GM18907 (cell line): ENCODE results near the gene ANKRD11.

ENCODE experiments used
- ATAC-seq: cut with Tn5 transposase; IDR thresholded peaks from one replicate; pipeline ENCODE4 v1.9.1; 2021; ENCODE audit warnings: mild to moderate bottlenecking, moderate library complexity; ENCODE audit not compliant: unreplicated experiment

Gene ANKRD11

GRCh38 chr16:89507214-89507833 is 17.0 kb upstream of the ANKRD11 start:
- ATAC-seq = no peak

GRCh38 chr16:89506791-89507191 is 16.4 kb upstream of the ANKRD11 start:
- no peak for ATAC-seq

DNA sequence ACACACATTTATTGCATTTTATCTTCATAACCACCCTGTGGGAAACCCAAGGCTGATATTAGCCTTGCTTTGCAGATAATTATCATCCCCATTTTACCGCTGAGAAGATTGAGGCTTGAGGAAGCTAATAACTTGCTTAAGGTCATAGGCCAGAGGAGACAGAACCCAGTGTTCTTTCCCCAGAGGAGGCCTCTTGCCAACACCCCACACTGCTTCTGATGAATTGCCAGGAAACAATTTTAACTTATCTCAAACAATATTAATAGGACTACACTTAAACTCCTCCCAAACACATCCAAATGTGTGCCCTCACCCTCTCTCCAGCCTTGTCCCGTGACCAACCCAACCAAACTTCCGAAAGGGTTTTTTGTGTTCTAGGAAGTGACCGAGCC is 15.7 kb upstream of the ANKRD11 start:
- ATAC-seq = no peak

- peak; percentile 41 for ATAC-seq
Measured at GRCh38 chr16:89505204-89506112, 15.1 kb upstream of the ANKRD11 start.

- ATAC-seq = no peak
Measured at GRCh38 chr16:89504091-89504490, 13.7 kb upstream of the ANKRD11 start.

DNA sequence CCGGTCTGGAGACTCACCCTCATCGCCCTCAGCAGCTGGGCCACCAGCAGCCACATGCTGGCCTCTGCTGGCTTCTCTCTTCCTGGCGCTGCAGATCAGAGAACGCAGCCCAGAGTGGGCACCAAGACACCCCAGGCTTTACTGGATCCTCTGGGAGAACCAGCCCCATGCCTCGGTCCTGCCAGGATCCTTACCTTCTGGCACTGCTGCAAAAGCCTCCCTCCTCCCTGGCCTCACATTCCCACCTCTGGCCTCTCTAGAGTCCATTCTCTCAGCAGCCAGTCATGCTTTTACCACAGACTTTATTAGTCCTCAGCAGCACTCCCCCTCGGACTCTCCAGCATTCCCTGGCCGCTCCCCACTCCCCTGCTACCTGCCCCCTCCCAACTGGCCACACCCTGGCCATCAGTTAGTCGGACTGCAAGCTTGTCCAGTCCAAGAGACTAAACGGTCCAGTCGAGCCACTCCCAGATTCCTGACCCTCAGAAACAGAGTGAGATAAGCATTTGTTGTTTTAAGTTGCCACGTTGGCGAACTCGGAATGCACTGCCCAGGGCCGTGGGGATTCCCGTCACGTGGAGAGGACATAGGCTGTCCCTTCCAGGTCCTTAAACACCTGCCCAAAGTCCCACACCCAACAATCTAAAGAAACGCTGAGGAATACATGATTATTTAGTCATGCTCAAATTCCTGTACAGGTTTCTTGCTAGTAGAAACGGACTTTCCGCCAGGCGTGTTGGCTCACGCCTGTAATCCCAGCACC is 11.9 kb upstream of the ANKRD11 start:
- no peak for ATAC-seq

DNA sequence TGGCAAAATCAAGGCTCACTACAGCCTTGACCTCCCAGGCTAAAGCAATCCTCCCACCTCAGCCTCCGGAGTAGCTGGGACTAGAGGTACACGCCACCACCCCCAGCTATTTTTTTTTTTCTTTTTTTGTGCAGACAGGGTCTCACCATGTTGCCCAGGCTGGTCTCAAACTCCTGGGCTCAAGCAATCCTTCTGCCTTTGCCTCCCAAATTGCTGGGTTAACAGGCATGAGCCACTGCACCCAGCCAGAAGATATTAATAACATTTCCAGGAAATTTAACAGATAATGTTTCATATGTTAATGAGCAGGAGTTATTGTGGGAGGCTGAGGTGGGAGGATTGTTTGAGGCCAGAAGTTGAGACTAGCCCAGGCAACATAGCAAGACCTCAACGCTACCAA is 9.4 kb upstream of the ANKRD11 start:
- ATAC-seq = no peak

- ATAC-seq = no peak
Measured at GRCh38 chr16:89498839-89499238, 8.5 kb upstream of the ANKRD11 start.

GRCh38 chr16:89495121-89495520 is 4.8 kb upstream of the ANKRD11 start:
- no peak for ATAC-seq

- no peak for ATAC-seq
Measured at GRCh38 chr16:89493776-89494175, 3.4 kb upstream of the ANKRD11 start.

GRCh38 chr16:89491974-89492687 is 1.8 kb upstream of the ANKRD11 start:
- ATAC-seq = no peak

DNA sequence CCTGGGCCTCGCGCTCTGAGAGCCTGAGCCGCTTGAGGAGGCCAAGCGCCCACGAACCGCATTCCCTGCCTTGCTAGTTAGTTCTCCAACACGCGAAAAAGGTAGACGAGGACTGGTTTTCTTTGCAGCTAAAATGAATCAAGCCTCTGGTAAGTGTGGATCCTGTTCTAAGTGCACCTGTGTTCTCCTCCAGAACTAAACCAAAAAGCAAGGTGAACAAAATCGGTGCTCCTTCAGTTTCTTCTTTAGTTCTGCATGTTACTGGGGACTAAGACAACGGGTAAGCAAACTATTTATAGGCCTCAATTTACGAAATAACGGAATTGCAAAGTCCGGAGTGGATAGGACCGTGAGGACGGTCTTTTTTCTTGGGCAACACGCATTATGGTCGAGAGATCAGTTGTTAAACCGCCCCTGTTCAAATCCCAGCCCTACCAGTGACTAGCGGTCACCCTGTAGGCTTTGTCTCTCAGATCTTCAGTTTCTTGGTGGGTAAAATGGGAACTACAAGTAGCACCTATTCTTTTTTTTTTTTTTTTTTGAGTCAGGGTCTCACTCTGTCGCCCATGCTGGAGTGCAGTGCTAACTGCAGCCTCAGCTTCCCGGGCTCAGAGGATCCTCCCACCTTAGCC is 993 bp upstream of the ANKRD11 start:
- no peak for ATAC-seq

DNA sequence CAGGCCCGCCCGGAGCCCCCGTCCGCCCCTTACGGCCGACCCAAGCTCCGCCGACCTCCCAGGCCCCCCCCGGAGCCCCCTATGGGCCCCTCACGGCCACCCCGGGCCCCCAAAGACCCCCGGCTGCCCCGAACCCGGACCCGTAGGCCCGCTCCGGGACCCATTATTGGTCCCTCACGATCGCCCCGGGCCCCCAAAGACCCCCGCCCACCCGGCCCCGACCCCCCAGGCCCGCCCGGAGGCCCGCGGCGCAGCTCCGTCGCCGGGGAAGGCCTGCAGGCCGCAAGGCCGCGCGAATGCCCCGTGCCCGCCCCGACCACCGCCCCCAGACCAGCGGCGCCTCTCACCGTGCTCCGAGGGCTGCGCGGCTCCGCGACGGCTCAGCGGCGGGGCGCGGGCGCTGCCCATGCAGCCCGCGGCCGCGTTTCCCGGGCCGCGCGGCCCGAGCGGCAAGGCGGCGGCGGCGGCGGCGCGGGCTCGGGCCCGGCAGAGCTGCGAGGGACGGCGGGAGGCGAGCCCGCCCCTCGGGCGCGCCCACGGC is 393 bp downstream of the ANKRD11 start:
- no peak for ATAC-seq

- ATAC-seq = peak; percentile 20
Measured at GRCh38 chr16:89489040-89489897, 1.1 kb downstream of the ANKRD11 start.

DNA sequence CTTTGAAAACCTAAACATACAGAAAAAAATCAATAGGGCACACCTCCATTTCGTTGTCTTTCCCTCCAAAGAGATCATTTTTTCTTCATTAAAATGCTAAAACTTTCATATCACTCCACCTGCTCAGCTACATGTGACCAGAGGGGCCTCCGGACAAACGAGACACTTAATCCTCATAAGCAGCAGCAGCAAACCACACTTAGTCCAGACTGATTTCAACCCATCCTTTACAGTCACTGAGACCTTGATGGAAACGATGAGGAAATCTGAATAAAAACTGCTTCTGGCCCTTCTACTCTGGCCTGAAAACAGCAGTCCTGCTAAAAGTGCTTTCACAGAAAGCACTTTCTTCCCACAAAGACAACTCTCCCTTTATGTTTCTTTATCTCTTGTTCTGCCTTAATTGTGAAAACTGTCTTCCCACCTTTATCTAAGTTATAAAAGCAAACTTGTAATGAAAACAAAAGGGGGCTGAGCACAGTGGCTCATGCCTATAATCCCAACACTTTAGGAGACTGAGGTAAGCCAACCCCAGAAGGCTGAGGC is 4.6 kb downstream of the ANKRD11 start:
- ATAC-seq = no peak

DNA sequence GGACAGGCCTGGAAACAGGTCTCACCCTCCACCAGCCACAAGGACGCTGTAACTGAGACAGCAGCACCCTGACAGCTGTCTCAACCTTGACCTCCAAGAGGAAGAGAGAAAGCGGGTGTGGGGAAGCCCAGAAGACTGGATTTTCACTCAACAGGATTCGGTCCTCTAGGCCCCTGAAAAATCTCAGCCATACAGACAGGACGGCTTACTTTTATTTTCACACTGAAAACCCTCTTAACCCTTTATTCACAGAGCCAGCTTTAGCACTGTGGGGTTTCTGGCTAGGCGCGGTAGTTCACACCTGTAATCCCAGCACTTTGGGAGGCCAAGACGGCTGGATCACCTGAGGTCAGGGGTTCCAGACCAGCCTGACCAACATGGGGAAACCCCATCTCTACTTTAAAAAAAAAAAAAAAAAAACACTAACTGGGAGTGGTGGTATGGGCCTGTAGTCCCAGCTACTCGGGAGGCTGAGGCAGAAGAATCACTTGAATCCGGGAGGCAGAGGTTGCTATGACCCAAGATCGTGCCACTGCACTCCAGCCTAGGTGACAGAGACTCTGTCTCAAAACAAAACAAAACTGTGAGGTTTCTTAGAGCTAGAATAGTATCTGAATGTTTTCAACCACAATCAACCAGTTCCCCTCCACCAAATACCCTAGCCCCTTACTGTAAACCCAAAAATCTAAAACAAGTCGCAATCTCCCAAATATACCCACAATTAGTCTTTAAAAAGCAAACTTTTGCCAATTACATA is 5.3 kb downstream of the ANKRD11 start:
- peak; percentile 36 for ATAC-seq

DNA sequence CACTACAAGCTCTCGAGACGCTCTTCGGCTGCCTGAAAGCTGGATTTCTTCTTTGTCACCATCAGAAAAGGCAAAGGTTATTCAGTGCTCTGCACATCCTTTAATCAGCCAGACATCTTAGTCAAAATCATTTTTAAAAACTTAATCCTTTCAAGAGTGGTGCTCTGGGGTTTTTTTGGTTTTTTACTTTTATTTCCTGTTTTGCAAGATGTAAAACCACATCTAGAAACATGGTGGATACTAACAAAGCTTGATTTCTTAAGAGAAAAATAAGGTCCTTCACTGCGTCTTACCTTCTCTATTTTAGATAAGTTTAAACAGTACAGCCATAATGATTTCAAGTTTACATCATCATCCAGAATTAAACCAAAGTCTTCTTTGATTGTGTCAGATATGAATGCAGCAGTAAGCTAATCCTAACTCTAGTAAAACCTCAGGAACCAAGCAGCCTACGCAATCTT is 6.3 kb downstream of the ANKRD11 start:
- no peak for ATAC-seq

- no peak for ATAC-seq
Measured at GRCh38 chr16:89482817-89483205, 7.5 kb downstream of the ANKRD11 start.
